M059J (cell line): Measurements from ENCODE around the gene KRTAP1-3. TPM values are rescaled to one million over a fixed set of nuclear protein-coding genes. Genes with fewer than 3 reads are reported as not detected.
A peak's percentile ranks its signal among the peaks of the same experiment; 100 is the strongest.
"Not testable (repeated sequence)": the region's sequence is repeated elsewhere in the genome, so short reads cannot be mapped to it uniquely, and the experiment has no call there.

Experiments
- DNase-seq: peaks from one replicate; pipeline ENCODE4 v3.0.0-alpha.2; 2012; ENCODE audit warnings: low read depth
- total RNA-seq: library from RNA; depleted of rRNA; stranded (reverse); fragments of >200 nt; shearing (Covaris generic); gene quantifications from 2 replicates; pipeline ENCODE4 v1.2.3, GENCODE V29; 2014

The KRTAP1-3 gene
- total RNA-seq, 1 experiment from 2014 or later: not detected

DNA sequence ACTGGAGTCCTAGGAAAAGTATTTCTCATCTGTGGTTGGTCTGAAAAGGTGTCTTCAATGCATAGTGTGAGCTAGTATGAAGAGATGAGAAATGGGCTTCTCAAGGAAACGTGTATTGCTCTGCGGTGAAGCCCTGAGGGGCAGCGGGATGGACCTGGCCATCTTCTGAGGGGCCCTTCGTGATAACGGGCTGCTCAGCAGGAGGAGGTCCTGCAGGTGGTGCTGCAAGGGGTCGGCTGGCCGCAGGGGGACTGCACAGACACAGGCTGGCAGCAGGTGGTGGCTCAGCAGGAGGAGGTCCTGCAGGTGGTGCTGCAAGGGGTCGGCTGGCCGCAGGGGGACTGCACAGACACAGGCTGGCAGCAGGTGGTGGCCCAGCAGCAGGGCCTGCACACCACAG lies 19.9 kb upstream of the KRTAP1-3 start:
- DNase-seq: not testable (repeated sequence)

DNA sequence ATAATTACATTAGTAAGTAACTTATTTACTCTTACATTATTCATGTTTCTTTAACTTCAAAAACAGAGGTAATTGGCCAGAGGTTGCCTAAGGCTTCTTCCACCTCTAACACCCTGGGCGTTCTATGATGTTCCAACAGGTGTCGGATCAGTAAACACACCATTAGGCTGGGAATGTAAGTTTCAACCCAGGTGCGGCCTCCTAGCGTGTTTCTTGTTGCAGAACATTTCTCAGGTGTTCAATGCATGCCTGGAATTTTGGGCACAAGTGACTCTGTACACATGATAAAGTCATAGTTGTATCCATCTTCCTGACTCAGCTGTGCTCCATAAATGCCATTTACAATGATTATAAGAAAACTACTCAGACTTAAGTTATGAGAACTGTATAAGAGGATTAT lies 19.4 kb upstream of the KRTAP1-3 start:
- DNase-seq: no peak

DNA sequence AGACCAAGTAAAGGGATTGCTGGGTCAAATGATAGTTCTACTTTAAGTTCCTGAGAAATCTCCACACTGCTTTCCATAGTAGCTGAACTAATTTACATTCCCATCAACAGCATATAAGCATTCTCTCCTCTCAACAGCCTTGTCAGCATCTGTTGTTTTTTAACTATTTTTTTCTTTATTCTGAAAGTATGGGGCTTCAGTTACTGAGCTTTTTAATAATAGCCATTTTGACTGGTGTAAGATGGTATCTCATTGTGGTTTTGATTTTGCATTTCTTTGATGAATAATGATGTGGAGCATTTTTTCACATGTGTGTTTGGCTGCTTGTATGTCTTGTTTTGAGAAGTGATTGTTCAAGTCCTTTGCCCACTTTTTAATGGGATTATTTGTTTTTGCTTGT lies 17.9 kb upstream of the KRTAP1-3 start:
- peak; percentile 79 for DNase-seq

GRCh38 chr17:41049110-41049509 lies 14.4 kb upstream of the KRTAP1-3 start:
- peak; percentile 96 for DNase-seq

DNA sequence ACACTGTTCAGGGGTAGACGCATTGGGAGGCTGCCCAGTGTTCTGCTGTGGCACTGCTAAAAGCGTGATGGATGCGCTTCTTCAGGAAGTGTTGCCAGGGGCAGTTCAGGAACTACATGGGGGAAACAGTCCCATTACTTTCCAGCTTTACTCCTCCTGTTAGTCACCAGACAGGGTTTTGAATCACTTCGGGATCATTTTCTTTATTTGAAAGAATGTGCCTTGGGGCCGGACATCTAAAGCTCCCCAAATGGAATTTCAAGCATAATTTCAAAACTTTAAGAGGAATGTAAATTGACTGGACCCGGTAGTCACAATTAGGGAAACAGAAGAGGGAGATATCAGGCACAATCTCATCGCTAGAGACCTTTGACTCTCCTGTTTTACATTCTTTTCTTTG lies 13.8 kb upstream of the KRTAP1-3 start:
- DNase-seq: peak; percentile 94

- not testable (repeated sequence) for DNase-seq
Measured at GRCh38 chr17:41046735-41047465, 12.2 kb upstream of the KRTAP1-3 start, which contains the start of gene KRTAP2-1. Gene KRTAP2-1, minus strand, starts transcription at chr17:41047316. Its CDS starts 49 bp downstream, at chr17:41047267.

DNA sequence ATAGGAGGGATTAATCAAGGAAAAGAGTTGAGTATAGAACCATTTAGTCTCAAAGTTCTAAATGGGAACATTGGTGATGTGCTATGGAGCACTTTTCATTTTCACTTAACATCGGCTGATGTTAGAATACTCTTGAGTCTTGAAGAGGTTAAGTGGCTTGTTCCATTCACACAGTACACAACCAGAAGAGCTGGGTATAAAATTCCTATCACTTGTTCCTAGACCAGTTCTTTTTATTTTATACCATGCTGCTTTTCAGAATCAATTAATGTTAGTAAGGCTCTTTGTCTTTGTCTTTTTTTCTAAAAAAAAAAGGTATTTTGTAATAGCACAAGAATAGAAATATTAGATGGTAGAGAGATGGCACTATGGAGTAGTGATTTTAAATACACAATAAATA lies 8.3 kb upstream of the KRTAP1-3 start:
- DNase-seq: no peak

DNA sequence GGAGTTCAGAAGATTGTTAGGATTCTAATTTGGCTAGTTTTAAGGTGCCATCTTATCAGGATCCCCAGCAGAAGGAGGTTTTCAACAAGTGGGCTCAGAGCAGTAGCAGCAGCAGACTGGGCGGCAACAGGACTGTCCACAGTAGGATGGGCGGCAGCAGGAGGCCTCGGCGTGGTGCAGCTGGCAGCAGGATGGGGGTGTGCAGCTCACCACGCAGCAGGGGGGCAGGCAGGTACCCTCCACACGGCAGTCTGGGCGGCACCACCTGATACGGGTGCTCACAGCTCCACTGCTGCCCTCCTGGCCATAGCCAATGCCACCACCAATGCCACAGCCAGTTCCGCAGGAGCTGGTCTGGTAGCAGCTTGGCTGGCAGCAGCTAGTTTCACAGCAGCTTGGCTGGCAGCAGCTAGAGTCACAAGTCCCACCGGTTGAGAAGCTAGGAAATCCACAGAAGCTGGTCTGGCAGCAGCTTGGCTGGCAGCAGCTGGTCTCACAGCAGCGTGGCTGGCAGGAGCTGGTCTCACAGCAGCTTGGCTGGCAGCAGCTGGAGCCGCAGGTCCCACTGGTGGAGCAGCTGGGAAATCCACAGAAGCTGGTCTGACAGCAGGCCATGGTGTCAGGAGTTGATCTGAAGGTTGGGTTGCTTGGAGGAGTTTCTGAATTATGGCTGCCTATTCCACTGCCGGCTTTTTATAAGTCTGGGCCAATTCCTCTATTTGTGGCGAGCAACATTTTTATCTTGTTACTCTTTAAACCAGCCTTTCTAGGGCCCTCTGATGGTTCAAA lies 6.3 kb upstream of the KRTAP1-3 start, which contains the start of gene KRTAP1-1:
TSS of gene KRTAP1-1 (minus strand) at position 668 of the 789 bp plus-strand sequence. CDS start at position 615, 53 bp downstream.
- DNase-seq: not testable (repeated sequence)

- no peak for DNase-seq
Measured at GRCh38 chr17:41037853-41038350, 3.2 kb upstream of the KRTAP1-3 start.

- no peak for DNase-seq
Measured at GRCh38 chr17:41029633-41030245, 4.9 kb downstream of the KRTAP1-3 start, which contains the start of gene KRTAP1-4. Gene KRTAP1-4, minus strand, starts transcription at chr17:41030195. Its CDS starts 117 bp downstream, at chr17:41030078.

- DNase-seq: peak; percentile 89
Measured at GRCh38 chr17:41026715-41027471, 7.8 kb downstream of the KRTAP1-3 start, which contains the start of gene KRTAP1-5. Gene KRTAP1-5, minus strand, starts transcription at chr17:41027208. Its CDS starts 53 bp downstream, at chr17:41027155.

DNA sequence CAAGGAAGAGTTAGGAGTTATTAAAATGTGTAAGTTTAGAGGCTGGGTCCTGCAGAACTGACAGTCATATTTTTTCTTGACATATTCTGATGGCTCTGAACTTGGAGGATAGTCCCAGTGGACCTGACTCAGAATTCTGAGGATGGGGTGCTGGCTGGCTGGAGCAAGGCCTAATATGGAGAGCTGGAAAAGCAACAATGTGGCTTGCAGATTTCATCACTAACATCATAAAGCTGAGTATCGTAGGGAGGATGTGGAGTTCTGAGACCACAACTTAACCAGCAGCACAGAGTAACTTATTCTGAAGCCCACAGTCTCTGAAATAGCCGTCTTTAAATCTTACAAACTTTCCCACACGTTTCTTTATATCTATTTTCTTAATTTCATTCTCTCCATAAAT lies 10.0 kb downstream of the KRTAP1-3 start:
- DNase-seq: no peak

DNA sequence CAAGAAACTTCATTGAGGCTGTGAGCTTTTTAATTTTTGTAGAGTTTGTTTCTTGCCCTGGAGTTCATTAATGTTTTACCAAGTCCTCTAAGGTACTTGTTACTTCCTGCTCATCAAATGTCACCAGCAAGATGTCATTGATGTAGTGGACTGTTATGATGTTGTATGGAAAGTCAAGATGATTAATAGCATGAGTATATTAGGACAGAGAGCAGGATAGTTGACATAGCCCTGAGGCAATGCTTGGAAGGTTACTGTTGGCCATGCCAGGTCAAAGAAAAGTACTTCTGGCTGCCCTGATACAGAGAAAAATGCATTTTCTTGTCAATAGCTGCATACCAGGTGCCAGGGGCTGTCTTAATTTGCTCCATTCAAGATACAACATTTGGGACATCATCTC lies 14.3 kb downstream of the KRTAP1-3 start:
- peak; percentile 75 for DNase-seq

- no peak for DNase-seq
Measured at GRCh38 chr17:41019415-41019814, 15.3 kb downstream of the KRTAP1-3 start.

GRCh38 chr17:41018541-41018940 lies 16.1 kb downstream of the KRTAP1-3 start:
- DNase-seq: no peak

DNA sequence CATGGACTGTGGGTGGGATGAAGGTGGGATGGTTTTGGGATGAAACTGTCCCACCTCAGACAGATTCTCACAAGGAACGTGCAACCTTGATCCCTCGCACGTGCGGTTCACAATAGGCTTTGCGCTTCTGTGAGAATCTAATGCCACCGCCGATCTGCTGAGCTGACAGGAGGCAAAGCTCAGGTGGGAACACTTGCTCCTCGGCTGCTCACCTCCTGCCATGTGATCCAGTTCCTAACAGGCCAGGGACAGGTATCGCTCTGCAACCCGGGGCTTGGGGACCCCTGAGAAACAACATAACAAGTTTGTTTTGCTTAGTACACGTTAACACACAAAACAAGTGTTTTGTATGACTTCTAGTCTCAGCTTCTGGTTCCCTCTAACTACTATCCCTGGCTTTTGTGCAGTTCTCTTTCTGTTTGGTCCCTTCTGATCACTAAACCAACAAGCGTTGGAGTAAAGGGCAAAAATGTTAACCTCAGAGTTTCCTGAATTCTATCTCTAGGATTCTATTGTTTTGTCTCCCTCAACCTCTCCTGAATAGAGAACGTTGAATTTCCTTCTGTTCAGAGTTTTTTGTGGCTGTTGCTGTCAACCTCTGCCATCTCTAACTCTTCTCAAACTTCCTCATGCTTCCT lies 18.0 kb downstream of the KRTAP1-3 start:
- DNase-seq: no peak

GRCh38 chr17:41015454-41015853 lies 19.2 kb downstream of the KRTAP1-3 start:
- no peak for DNase-seq

DNA sequence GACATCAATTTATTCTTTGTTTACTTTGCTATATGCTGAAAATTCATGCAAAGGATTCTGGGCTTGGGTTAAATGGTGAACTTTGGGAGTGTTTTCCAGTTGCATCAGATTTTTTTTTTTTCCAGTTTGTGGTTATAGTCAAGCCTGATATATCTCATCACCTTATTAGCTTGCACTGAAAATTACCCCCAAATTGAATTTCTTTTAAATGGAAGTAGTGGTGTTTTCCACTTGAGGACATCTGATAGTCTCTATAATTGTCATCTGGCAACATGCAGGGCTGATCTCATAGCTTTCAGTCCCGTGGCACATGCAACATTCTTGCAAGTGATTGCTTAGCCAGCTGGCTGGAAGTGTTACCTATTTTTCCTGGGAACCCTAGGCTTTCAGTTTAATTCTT lies 21.1 kb downstream of the KRTAP1-3 start:
- DNase-seq: peak; percentile 40

- DNase-seq: peak; percentile 68
Measured at GRCh38 chr17:41013181-41013580, 21.5 kb downstream of the KRTAP1-3 start.

GRCh38 chr17:41012326-41013120 lies 22.2 kb downstream of the KRTAP1-3 start:
- DNase-seq: no peak
